WTC11 (cell line): ENCODE data around the gene SPDEF.

Experiments
- ATF3 ChIP-seq: sonication (generic); formaldehyde crosslinking; conservative IDR thresholded peaks from 2 replicates; pipeline ENCODE4 v1.8.1; 2022; ENCODE audit warnings: mild to moderate bottlenecking, missing genetic modification reagents
- E2F1 ChIP-seq: sonication (generic); formaldehyde crosslinking; IDR thresholded peaks from 2 replicates; pipeline ENCODE4 v1.8.0; 2022; ENCODE audit warnings: mild to moderate bottlenecking, missing genetic modification reagents
- TF ChIP-seq, protein P1 (sequence below): fragments of 200-600 bp; IDR thresholded peaks from 2 replicates; pipeline ENCODE4 v1.8.0; 2022; ENCODE audit warnings: antibody characterized with exemption
- TF ChIP-seq, protein P2 (sequence below): sonication (generic); formaldehyde crosslinking; IDR thresholded peaks from 2 replicates; pipeline ENCODE4 v1.8.1; 2023; ENCODE audit warnings: mild to moderate bottlenecking, moderate library complexity, missing genetic modification reagents

- TF ChIP-seq ATF3 (CRISPR knock-in tag) (no peak), E2F1 (CRISPR knock-in tag) (no peak)
- TF ChIP-seq, protein P1, sequence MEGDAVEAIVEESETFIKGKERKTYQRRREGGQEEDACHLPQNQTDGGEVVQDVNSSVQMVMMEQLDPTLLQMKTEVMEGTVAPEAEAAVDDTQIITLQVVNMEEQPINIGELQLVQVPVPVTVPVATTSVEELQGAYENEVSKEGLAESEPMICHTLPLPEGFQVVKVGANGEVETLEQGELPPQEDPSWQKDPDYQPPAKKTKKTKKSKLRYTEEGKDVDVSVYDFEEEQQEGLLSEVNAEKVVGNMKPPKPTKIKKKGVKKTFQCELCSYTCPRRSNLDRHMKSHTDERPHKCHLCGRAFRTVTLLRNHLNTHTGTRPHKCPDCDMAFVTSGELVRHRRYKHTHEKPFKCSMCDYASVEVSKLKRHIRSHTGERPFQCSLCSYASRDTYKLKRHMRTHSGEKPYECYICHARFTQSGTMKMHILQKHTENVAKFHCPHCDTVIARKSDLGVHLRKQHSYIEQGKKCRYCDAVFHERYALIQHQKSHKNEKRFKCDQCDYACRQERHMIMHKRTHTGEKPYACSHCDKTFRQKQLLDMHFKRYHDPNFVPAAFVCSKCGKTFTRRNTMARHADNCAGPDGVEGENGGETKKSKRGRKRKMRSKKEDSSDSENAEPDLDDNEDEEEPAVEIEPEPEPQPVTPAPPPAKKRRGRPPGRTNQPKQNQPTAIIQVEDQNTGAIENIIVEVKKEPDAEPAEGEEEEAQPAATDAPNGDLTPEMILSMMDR: no peak
- TF ChIP-seq, protein P2, sequence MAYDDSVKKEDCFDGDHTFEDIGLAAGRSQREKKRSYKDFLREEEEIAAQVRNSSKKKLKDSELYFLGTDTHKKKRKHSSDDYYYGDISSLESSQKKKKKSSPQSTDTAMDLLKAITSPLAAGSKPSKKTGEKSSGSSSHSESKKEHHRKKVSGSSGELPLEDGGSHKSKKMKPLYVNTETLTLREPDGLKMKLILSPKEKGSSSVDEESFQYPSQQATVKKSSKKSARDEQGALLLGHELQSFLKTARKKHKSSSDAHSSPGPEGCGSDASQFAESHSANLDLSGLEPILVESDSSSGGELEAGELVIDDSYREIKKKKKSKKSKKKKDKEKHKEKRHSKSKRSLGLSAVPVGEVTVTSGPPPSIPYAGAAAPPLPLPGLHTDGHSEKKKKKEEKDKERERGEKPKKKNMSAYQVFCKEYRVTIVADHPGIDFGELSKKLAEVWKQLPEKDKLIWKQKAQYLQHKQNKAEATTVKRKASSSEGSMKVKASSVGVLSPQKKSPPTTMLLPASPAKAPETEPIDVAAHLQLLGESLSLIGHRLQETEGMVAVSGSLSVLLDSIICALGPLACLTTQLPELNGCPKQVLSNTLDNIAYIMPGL: no peak
Observed at GRCh38 chr6:34586327-34587040, 30.4 kb upstream of the SPDEF start.
